ENCODE measurements around the gene PIK3C3. TPM values are rescaled to one million over a fixed set of nuclear protein-coding genes. Genes with fewer than 3 reads are reported as not detected.

Gene PIK3C3
- total RNA-seq, 1 donor from 2014 or later, result 65.3 TPM

GRCh38 chr18:42064109-42064508 lies 109.1 kb downstream of the PIK3C3 start:
- H3K9me3 Mint-ChIP-seq, result no peaks in the 10 kb centered on the region
- POLR2A ChIA-PET, result no interaction called here
- ATAC-seq (ENCODE audit: low read depth) (no peak), DNase-seq (no peak)
- no peak for TF ChIP-seq CTCF (IDR thresholded peaks at IDR 0.05)
- intact Hi-C loops (cut with micrococcal nuclease), result no loop called here
- CTCF ChIA-PET, result interaction anchor here (1.4 kb wide), 1 partner anchor 10 kb away, joined by 6 read pairs; no protein-coding TSS in a partner anchor
- no peaks in the 10 kb centered on the region for H3K4me1 Mint-ChIP-seq
- H3K27me3 Mint-ChIP-seq, result no peaks in the 10 kb centered on the region
- no peak overlapping the region for H3K4me3 Mint-ChIP-seq
- H3K36me3 Mint-ChIP-seq (ENCODE audit: low read depth), result peaks cover 63% of the 10 kb centered on the region
- H3K27ac Mint-ChIP-seq, result no peak overlapping the region

- DNase-seq (no peak), ATAC-seq (ENCODE audit: low read depth) (no peak)
- H3K27ac Mint-ChIP-seq, result no peak overlapping the region
- H3K9me3 Mint-ChIP-seq, result no peaks in the 10 kb centered on the region
- intact Hi-C loops (cut with micrococcal nuclease), result no loop called here
- ChIA-PET CTCF (interaction anchor here (6.2 kb wide), 1 partner anchor 14 kb away, joined by 30 read pairs; no protein-coding TSS in a partner anchor), POLR2A (no interaction called here)
- H3K4me3 Mint-ChIP-seq, result no peak overlapping the region
- H3K36me3 Mint-ChIP-seq (ENCODE audit: low read depth), result peaks cover 71% of the 10 kb centered on the region
- no peaks in the 10 kb centered on the region for H3K4me1 Mint-ChIP-seq
- TF ChIP-seq CTCF (IDR thresholded peaks at IDR 0.05), result no peak
- H3K27me3 Mint-ChIP-seq, result no peaks in the 10 kb centered on the region
Measured at GRCh38 chr18:42067518-42067917, 112.5 kb downstream of the PIK3C3 start.

- no peaks in the 10 kb centered on the region for H3K27me3 Mint-ChIP-seq
- ATAC-seq (ENCODE audit: low read depth), result no peak
- H3K36me3 Mint-ChIP-seq (ENCODE audit: low read depth), result peaks cover 71% of the 10 kb centered on the region
- H3K4me1 Mint-ChIP-seq, result no peaks in the 10 kb centered on the region
- no peak for TF ChIP-seq CTCF (IDR thresholded peaks at IDR 0.05)
- CTCF ChIA-PET, result interaction anchor here (6.2 kb wide), 1 partner anchor 14 kb away, joined by 30 read pairs; no protein-coding TSS in a partner anchor
- H3K27ac Mint-ChIP-seq, result no peak overlapping the region
- POLR2A ChIA-PET, result interaction anchor here (0.7 kb wide), 1 partner anchor 62 kb away, joined by 6 read pairs; no protein-coding TSS in a partner anchor
- H3K4me3 Mint-ChIP-seq, result no peak overlapping the region
- intact Hi-C loops (cut with micrococcal nuclease), result no loop called here
- H3K9me3 Mint-ChIP-seq, result no peaks in the 10 kb centered on the region
- DNase-seq, result no peak
Measured at GRCh38 chr18:42068030-42068429, 113.0 kb downstream of the PIK3C3 start.

- no peak for ATAC-seq (ENCODE audit: low read depth)
- no peaks in the 10 kb centered on the region for H3K27me3 Mint-ChIP-seq
- ChIA-PET CTCF (interaction anchor here (6.2 kb wide), 1 partner anchor 15 kb away, joined by 30 read pairs; no protein-coding TSS in a partner anchor), POLR2A (interaction anchor here (0.7 kb wide), 1 partner anchor 61 kb away, joined by 6 read pairs; no protein-coding TSS in a partner anchor)
- no peak for DNase-seq
- no peaks in the 10 kb centered on the region for H3K4me1 Mint-ChIP-seq
- intact Hi-C loops (cut with micrococcal nuclease), result no loop called here
- H3K27ac Mint-ChIP-seq, result no peak overlapping the region
- H3K9me3 Mint-ChIP-seq, result no peaks in the 10 kb centered on the region
- TF ChIP-seq CTCF (IDR thresholded peaks at IDR 0.05), result no peak
- peaks cover 78% of the 10 kb centered on the region for H3K36me3 Mint-ChIP-seq (ENCODE audit: low read depth)
- no peak overlapping the region for H3K4me3 Mint-ChIP-seq
Measured at GRCh38 chr18:42069036-42069435, 114.0 kb downstream of the PIK3C3 start.

GRCh38 chr18:42072407-42072806 lies 117.4 kb downstream of the PIK3C3 start:
- Mint-ChIP-seq H3K4me1 (no peaks in the 10 kb centered on the region), H3K36me3 (ENCODE audit: low read depth) (peaks cover 74% of the 10 kb centered on the region), H3K27ac (no peak overlapping the region), H3K27me3 (no peaks in the 10 kb centered on the region), H3K4me3 (no peak overlapping the region), H3K9me3 (no peaks in the 10 kb centered on the region)
- ATAC-seq (ENCODE audit: low read depth) (no peak), DNase-seq (no peak)
- CTCF ChIA-PET, result no interaction called here
- intact Hi-C loops (cut with micrococcal nuclease), result no loop called here
- POLR2A ChIA-PET, result no interaction called here
- TF ChIP-seq CTCF (IDR thresholded peaks at IDR 0.05), result no peak
